Cardiac fibroblast (primary cell): Measurements from ENCODE around the gene ATF5.
"Not testable (repeated sequence)": the region's sequence is repeated elsewhere in the genome, so short reads cannot be mapped to it uniquely, and the experiment has no call there.

Experiments
- DNase-seq, 2 donors: peaks; one replicate each; pipeline versions ENCODE4 v3.0.0 to v3.0.0-alpha.2; 2010; ENCODE audit warnings: low read depth in 2 of 2
- H3K4me3 ChIP-seq, 2 donors: replicated peaks in 1 of 2; 1 replicate in 1 of 2; 2 replicates in 1 of 2; pipeline ENCODE4 v1.5.1; 2011; ENCODE audit warnings: low read depth in 2 of 2, low read length in 2 of 2, mild to moderate bottlenecking in 2 of 2, moderate library complexity in 1 of 2
- TF ChIP-seq, protein P1 (sequence below): IDR thresholded peaks from one replicate; pipeline ENCODE4 v1.5.1; 2011; ENCODE audit warnings: low read depth, mild to moderate bottlenecking, low read length, inconsistent platforms

Gene ATF5

DNA sequence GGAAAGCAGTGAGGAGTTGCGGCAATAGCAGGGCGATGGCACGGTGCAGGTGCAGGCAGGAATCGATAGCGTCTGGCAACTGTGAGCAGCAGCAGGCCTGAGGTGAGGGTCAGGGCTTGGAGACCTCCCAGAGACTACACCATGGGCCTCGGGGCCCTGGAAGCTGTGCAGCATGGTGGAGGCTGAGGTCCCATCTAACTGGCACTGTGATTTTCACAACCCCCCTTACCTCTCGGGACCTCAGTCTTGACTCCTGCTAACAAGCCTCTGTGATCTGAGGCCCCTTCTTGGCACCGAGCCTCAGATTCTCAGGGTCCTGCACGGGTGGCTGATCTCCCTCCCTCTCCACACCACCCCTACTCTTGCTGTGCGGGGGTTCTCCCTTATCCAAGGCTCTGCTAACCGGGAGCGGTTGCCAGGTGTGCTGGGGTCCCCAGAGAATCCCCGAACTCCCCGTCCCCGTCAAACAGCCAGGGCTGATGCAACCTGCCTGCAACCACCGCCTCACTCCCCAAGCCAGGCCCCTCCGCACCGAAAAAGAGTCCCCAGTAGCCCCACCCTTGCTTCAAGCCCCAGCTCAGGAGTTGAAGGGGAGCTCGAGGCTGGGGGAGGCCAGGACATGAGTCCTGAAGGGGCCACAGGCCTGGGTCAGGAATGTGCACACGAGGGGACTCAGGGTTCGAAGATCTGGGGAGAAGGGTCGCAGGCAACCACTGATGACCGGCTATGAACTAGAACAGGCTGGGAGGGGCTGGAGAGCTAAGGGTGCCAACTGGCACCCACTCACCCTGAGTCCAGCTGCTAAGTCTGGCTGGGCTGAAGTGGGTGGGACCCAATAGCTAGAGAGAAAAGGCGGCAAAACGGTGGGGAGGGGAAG is 4.8 kb upstream of the ATF5 start:
- H3K4me3 ChIP-seq = no peak overlapping the region
- no peak for DNase-seq
- TF ChIP-seq, protein P1, sequence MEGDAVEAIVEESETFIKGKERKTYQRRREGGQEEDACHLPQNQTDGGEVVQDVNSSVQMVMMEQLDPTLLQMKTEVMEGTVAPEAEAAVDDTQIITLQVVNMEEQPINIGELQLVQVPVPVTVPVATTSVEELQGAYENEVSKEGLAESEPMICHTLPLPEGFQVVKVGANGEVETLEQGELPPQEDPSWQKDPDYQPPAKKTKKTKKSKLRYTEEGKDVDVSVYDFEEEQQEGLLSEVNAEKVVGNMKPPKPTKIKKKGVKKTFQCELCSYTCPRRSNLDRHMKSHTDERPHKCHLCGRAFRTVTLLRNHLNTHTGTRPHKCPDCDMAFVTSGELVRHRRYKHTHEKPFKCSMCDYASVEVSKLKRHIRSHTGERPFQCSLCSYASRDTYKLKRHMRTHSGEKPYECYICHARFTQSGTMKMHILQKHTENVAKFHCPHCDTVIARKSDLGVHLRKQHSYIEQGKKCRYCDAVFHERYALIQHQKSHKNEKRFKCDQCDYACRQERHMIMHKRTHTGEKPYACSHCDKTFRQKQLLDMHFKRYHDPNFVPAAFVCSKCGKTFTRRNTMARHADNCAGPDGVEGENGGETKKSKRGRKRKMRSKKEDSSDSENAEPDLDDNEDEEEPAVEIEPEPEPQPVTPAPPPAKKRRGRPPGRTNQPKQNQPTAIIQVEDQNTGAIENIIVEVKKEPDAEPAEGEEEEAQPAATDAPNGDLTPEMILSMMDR = no peak

GRCh38 chr19:49924881-49925210 is 4.2 kb upstream of the ATF5 start:
- DNase-seq, H3K4me3 ChIP-seq: not testable (repeated sequence)

DNA sequence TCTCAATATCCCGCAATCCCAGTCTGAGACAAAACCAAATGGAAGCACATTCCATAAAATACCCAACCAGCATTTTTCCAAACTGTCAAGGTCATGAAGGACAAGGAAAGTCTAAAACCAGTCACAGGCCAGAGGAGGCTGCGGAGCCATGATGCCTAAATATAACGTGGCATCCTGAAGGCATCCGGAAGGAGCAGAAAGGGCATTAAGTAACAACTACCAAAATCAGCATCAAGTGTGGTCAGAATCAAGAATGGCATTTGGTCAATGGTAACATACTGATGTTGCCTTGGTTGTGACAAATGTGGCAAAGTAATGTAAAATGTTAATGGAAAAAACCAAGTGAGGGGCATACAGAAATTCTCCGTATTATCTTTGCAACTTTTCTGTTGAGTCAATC is 3.5 kb upstream of the ATF5 start:
- TF ChIP-seq, protein P1 = no peak
- DNase-seq = no peak
- H3K4me3 ChIP-seq = no peak overlapping the region

GRCh38 chr19:49926515-49926914 is 2.5 kb upstream of the ATF5 start:
- TF ChIP-seq, protein P1 = no peak
- DNase-seq = no peak
- H3K4me3 ChIP-seq = no peak overlapping the region

DNA sequence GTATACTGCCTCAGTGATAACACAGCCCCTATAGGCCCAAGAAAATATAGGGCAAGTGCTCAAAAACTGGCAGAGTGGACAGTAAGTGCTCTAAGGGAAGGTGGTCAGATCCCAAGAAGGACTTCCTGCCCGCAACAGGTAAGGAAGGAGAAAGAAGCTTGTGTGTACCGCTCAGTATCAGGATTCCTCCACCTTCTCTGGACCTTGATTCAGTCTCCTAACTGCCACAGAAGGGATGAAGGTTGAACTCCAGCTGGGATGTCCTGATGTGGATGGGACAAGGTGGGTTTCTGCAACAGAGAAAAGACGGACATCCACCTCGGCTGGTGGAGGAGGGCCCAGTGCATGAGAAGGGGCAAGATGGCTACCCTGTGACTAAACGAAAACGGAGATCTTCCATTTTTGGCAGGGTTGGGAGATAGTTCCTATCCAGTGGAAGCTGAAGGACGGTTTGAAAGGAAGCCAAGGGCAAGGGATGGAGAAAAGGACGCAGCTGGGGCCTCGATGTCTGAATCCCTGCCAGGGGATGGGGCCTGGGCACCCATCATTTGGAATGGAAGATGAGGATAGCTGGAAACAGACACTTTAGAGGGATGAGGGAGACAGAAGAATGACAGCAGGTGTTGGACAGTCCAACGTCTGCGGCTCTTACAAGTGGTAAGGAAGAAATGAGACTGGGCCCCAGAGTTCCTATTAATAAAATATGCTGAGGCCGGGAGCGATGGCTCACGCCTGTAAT is 1.3 kb upstream of the ATF5 start:
- no peak for DNase-seq
- TF ChIP-seq, protein P1 = no peak
- no peak overlapping the region for H3K4me3 ChIP-seq

GRCh38 chr19:49929611-49930482 is 842 bp downstream of the ATF5 start:
- peak; percentile 99 for DNase-seq
- TF ChIP-seq, protein P1 = peak; percentile 16
- peak overlapping the region; percentile 97 to 99 for H3K4me3 ChIP-seq

DNA sequence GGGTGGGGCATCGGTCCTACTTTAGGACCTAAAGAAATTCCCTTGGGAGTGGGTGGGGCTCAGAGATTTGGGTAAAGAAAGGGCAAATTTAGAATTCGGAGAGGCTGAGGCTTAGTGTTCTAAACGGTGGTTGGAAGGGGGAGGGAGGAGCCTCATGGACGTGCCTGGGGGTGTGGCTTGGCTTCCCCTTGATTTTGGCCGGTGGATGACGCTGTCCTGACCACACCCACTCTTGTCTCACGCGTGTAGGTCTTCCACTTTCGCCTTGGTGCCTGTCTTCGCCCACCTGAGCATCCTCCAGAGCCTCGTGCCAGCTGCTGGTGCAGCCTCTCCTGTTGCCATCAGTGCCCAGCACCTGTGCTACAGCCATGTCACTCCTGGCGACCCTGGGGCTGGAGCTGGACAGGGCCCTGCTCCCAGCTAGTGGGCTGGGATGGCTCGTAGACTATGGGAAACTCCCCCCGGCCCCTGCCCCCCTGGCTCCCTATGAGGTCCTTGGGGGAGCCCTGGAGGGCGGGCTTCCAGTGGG is 1.5 kb downstream of the ATF5 start:
- peak; percentile 18 to 57 for DNase-seq
- H3K4me3 ChIP-seq = peak overlapping the region in 1 of 2 donors; percentile 42
- TF ChIP-seq, protein P1 = no peak
